Measurements from ENCODE around the gene COX6B2.

DNA sequence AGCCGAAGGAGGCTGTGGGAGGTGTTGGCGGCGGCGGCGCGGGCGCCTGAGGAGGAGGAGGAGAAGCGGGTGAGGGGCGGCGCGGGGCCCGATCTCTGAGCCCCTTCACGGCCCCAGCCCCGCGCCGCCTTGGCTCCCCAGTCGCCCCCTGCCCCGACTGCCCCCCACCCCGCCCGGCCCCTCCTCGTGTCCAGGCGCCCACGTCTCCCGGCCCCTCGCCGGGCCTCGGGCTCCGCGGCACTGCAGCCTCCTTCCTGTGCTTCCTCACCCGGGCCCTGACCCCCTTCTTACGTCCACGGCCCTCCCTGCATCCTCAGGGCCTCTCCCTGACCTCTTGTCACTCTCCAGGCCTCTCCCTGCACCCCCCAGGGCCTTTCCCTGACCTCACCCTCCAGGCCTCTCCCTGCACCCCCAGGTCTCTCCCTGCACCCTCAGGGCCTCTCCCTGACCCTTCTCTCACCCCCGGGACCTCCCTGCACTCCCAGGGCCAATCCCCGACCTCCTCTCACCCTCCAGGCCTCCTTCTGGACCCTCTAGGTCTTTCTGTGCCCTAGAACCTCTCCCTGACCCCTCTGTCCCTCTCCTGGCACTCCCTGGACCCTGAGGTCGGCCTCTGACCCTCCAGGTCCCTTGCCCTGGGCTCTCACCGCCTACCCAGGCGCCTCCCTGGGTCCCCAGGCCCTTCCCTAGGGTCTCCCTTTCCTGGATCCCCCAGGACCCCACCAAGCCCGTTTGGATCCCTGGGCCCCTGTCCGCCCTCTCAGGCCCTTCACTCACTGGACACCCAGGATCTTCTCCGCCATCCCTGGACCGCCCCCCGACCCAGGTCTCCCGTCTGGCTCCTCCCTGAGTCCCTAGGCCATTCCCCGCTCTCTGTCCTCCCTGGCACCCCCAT, 14.4 kb downstream of the COX6B2 start:
- TF ChIP-seq, protein P1, sequence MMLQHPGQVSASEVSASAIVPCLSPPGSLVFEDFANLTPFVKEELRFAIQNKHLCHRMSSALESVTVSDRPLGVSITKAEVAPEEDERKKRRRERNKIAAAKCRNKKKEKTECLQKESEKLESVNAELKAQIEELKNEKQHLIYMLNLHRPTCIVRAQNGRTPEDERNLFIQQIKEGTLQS (IDR thresholded peaks at IDR 0.05; ENCODE audit: insufficient read depth, low read depth, low read length) = no peak
- TF ChIP-seq, protein P2, sequence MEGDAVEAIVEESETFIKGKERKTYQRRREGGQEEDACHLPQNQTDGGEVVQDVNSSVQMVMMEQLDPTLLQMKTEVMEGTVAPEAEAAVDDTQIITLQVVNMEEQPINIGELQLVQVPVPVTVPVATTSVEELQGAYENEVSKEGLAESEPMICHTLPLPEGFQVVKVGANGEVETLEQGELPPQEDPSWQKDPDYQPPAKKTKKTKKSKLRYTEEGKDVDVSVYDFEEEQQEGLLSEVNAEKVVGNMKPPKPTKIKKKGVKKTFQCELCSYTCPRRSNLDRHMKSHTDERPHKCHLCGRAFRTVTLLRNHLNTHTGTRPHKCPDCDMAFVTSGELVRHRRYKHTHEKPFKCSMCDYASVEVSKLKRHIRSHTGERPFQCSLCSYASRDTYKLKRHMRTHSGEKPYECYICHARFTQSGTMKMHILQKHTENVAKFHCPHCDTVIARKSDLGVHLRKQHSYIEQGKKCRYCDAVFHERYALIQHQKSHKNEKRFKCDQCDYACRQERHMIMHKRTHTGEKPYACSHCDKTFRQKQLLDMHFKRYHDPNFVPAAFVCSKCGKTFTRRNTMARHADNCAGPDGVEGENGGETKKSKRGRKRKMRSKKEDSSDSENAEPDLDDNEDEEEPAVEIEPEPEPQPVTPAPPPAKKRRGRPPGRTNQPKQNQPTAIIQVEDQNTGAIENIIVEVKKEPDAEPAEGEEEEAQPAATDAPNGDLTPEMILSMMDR (IDR thresholded peaks at IDR 0.05; ENCODE audit: control extremely low read depth in 1 of 3, insufficient read depth in 1 of 3, low read depth in 1 of 3, low read length in 3 of 3) = no peak
- TF ChIP-seq CREB1 (IDR thresholded peaks at IDR 0.05) (no peak), SIX5 (IDR thresholded peaks at IDR 0.05; ENCODE audit: low read depth, low read length) (no peak), EGR1 (IDR thresholded peaks at IDR 0.05; ENCODE audit: borderline replicate concordance, low read depth, low read length) (no peak), ZNF274 (IDR thresholded peaks at IDR 0.05; ENCODE audit: borderline replicate concordance, extremely low read depth, low read length) (no peak)
- TF ChIP-seq, protein P3, sequence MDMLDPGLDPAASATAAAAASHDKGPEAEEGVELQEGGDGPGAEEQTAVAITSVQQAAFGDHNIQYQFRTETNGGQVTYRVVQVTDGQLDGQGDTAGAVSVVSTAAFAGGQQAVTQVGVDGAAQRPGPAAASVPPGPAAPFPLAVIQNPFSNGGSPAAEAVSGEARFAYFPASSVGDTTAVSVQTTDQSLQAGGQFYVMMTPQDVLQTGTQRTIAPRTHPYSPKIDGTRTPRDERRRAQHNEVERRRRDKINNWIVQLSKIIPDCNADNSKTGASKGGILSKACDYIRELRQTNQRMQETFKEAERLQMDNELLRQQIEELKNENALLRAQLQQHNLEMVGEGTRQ (IDR thresholded peaks at IDR 0.05; ENCODE audit: low read length) = no peak

All from H1 (cell line).